CD14-positive monocyte (primary cell): ENCODE results near the gene SYNDIG1. TPM values are rescaled to one million over a fixed set of nuclear protein-coding genes. Genes with fewer than 3 reads are reported as not detected.

Source experiments
- DNase-seq, 3 donors: peaks; one replicate each; pipeline ENCODE4 v3.0.0-alpha.2; 2011 to 2022
- H2AFZ ChIP-seq: 2 replicates; pipeline ENCODE4 v1.6.0; 2012; ENCODE audit warnings: mild to moderate bottlenecking, low read depth, low read length, inconsistent platforms; ENCODE audit not compliant: insufficient read depth, poor library complexity, severe bottlenecking
- H3K27ac ChIP-seq, 2 donors: 1 replicate in 1 of 2; 2 replicates in 1 of 2; pipeline ENCODE4 v1.5.1; 2012 to 2013; ENCODE audit warnings: low read length in 2 of 2, control low read depth in 1 of 2, inconsistent platforms in 1 of 2, low read depth in 1 of 2, mild to moderate bottlenecking in 1 of 2
- H3K27me3 ChIP-seq, 2 donors: one replicate each; pipeline versions ENCODE4 v1.6.0 to v1.6.1; 2011 to 2013; ENCODE audit warnings: low read length in 2 of 2; ENCODE audit not compliant: control insufficient read depth in 2 of 2, insufficient read depth in 2 of 2
- H3K36me3 ChIP-seq, 2 donors: replicated peaks in 1 of 2; 1 replicate in 1 of 2; 2 replicates in 1 of 2; pipeline versions ENCODE4 v1.5.1 to v1.6.1; 2012 to 2013; ENCODE audit warnings: low read length in 2 of 2, control low read depth in 1 of 2, inconsistent platforms in 1 of 2, mild to moderate bottlenecking in 1 of 2; ENCODE audit not compliant: insufficient read depth in 2 of 2, control insufficient read depth in 1 of 2
- H3K4me1 ChIP-seq, 2 donors: 1 replicate in 1 of 2; 2 replicates in 1 of 2; pipeline versions ENCODE4 v1.5.1 to v1.6.1; 2012 to 2013; ENCODE audit warnings: low read length in 2 of 2, control low read depth in 1 of 2, inconsistent platforms in 1 of 2, mild to moderate bottlenecking in 1 of 2, moderate library complexity in 1 of 2; ENCODE audit not compliant: insufficient read depth in 2 of 2, control insufficient read depth in 1 of 2
- H3K4me2 ChIP-seq: replicated peaks from 2 replicates; pipeline ENCODE3; 2012; ENCODE audit warnings: low read length, moderate library complexity, mild to moderate bottlenecking; ENCODE audit not compliant: poor library complexity, severe bottlenecking; ENCODE audit errors: extremely low read depth
- H3K4me3 ChIP-seq, 3 experiments: fragments of 200-600 bp in 1 of 3; sonication (generic) in 1 of 3; replicated peaks in 1 of 3; 1 replicate in 2 of 3; 2 replicates in 1 of 3; pipeline ENCODE4 v1.5.1; 2011 to 2013; ENCODE audit warnings: low read length in 3 of 3, mild to moderate bottlenecking in 3 of 3, control low read depth in 2 of 3, low read depth in 2 of 3, inconsistent platforms in 1 of 3, moderate library complexity in 1 of 3
- H3K79me2 ChIP-seq: 2 replicates; pipeline ENCODE4 v1.6.0; 2012; ENCODE audit warnings: mild to moderate bottlenecking, control low read depth, inconsistent platforms, low read length, moderate library complexity; ENCODE audit not compliant: insufficient read depth
- H3K9ac ChIP-seq: 2 replicates; pipeline ENCODE4 v1.6.0; 2017; ENCODE audit warnings: low read length, mild to moderate bottlenecking; ENCODE audit not compliant: insufficient read depth, poor library complexity, severe bottlenecking
- H3K9me3 ChIP-seq, 2 donors: replicated peaks in 1 of 2; 1 replicate in 1 of 2; 2 replicates in 1 of 2; pipeline versions ENCODE4 v1.5.1 to v1.6.1; 2012 to 2013; ENCODE audit warnings: low read length in 2 of 2, control low read depth in 1 of 2; ENCODE audit not compliant: control insufficient read depth in 1 of 2, insufficient read depth in 1 of 2
- H4K20me1 ChIP-seq: 2 replicates; pipeline ENCODE4 v1.6.0; 2012; ENCODE audit warnings: mild to moderate bottlenecking, low read length, control low read depth, moderate library complexity; ENCODE audit not compliant: insufficient read depth
- H3K27ac Mint-ChIP-seq, 7 donors: one replicate each; pipeline ENCODE4 v1.8.0; 2020; ENCODE audit warnings: mild to moderate bottlenecking in 7 of 7, mixed read lengths in 7 of 7, moderate library complexity in 6 of 7, inconsistent platforms in 2 of 7
- H3K27me3 Mint-ChIP-seq, 3 donors: one replicate each; pipeline ENCODE4 v1.8.0; 2021 to 2022; ENCODE audit warnings: low read depth in 3 of 3, mild to moderate bottlenecking in 3 of 3, mixed read lengths in 3 of 3, moderate library complexity in 3 of 3, inconsistent platforms in 1 of 3
- H3K36me3 Mint-ChIP-seq, 2 donors: one replicate each; pipeline ENCODE4 v1.8.0; 2020; ENCODE audit warnings: mixed read lengths in 2 of 2, inconsistent platforms in 1 of 2, mild to moderate bottlenecking in 1 of 2
- H3K4me1 Mint-ChIP-seq: one replicate; pipeline ENCODE4 v1.8.0; 2020; ENCODE audit warnings: mild to moderate bottlenecking, mixed read lengths
- H3K4me3 Mint-ChIP-seq, 2 donors: one replicate each; pipeline ENCODE4 v1.8.0; 2020; ENCODE audit warnings: mild to moderate bottlenecking in 2 of 2, mixed read lengths in 2 of 2, moderate library complexity in 1 of 2
- H3K9me3 Mint-ChIP-seq, 7 donors: one replicate each; pipeline ENCODE4 v1.8.0; 2020 to 2022; ENCODE audit warnings: mixed read lengths in 7 of 7, mild to moderate bottlenecking in 6 of 7, moderate library complexity in 6 of 7, inconsistent platforms in 2 of 7
- WGBS: methylation state at CpG from one replicate; pipeline ENCODE4 v1.1.5; 2013; ENCODE audit warnings: missing lambda C conversion rate; ENCODE audit not compliant: insufficient coverage; 5-methylcytosine and 5-hydroxymethylcytosine counted together
- intact Hi-C, 2 donors: fragments of 100-400 bp; cut with micrococcal nuclease; formaldehyde crosslinking; loops; one replicate each; pipeline versions ENCODE4 v1.15.0 to v1.15.1; 2023
- polyA plus RNA-seq, 3 donors: library from polyadenylated mRNA; depleted of rRNA in 1 of 3; unstranded in 2 of 3; stranded (reverse) in 1 of 3; fragments of 300-500 nt in 2 of 3; fragments of >200 nt in 1 of 3; fragmentation: Illumina TruSeq in 2 of 3; gene quantifications; 1 replicate in 2 of 3; 2 replicates in 1 of 3; pipeline ENCODE4 v1.2.3, GENCODE V29; 2012 to 2021
- TF ChIP-seq, protein P1 (sequence below): fragments of 200-600 bp; IDR thresholded peaks from one replicate; pipeline ENCODE4 v1.8.0; 2022; ENCODE audit warnings: antibody characterized with exemption, mild to moderate bottlenecking

SYNDIG1 gene
- polyA plus RNA-seq, 3 donors, result not detected

- WGBS, result 100% methylated on average over 1 of the region's 2 CpGs
- no peaks in the 10 kb centered on the region for H3K36me3 ChIP-seq
- H3K4me3 Mint-ChIP-seq, result no peak overlapping the region
- H3K4me1 ChIP-seq, result no peaks in the 10 kb centered on the region
- no peaks in the 10 kb centered on the region for H4K20me1 ChIP-seq
- H3K27ac Mint-ChIP-seq, result no peak overlapping the region
- H3K9me3 Mint-ChIP-seq, result peaks cover 0 to 5% (median 0%) of the 10 kb centered on the region in 7 donors
- H3K27me3 ChIP-seq, result no peaks in the 10 kb centered on the region
- no peak overlapping the region for H3K4me2 ChIP-seq
- H3K27ac ChIP-seq, result no peak overlapping the region
- TF ChIP-seq, protein P1, sequence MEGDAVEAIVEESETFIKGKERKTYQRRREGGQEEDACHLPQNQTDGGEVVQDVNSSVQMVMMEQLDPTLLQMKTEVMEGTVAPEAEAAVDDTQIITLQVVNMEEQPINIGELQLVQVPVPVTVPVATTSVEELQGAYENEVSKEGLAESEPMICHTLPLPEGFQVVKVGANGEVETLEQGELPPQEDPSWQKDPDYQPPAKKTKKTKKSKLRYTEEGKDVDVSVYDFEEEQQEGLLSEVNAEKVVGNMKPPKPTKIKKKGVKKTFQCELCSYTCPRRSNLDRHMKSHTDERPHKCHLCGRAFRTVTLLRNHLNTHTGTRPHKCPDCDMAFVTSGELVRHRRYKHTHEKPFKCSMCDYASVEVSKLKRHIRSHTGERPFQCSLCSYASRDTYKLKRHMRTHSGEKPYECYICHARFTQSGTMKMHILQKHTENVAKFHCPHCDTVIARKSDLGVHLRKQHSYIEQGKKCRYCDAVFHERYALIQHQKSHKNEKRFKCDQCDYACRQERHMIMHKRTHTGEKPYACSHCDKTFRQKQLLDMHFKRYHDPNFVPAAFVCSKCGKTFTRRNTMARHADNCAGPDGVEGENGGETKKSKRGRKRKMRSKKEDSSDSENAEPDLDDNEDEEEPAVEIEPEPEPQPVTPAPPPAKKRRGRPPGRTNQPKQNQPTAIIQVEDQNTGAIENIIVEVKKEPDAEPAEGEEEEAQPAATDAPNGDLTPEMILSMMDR, result no peak
- H3K9ac ChIP-seq, result no peak overlapping the region
- H3K36me3 Mint-ChIP-seq, result no peaks in the 10 kb centered on the region
- no peaks in the 10 kb centered on the region for H3K79me2 ChIP-seq
- H3K4me3 ChIP-seq, result no peak overlapping the region
- H3K9me3 ChIP-seq, result no peaks in the 10 kb centered on the region
- intact Hi-C loops, result no loop called here
- H3K27me3 Mint-ChIP-seq, result peaks cover 0 to 4% (median 2%) of the 10 kb centered on the region in 3 donors
- no peak overlapping the region for H2AFZ ChIP-seq
- no peak for DNase-seq
- peaks cover under 1% of the 10 kb centered on the region for H3K4me1 Mint-ChIP-seq
Observed at GRCh38 chr20:24640276-24640675, 170.8 kb downstream of the SYNDIG1 start.

- H3K27ac Mint-ChIP-seq, result no peak overlapping the region
- intact Hi-C loops, result no loop called here
Observed at GRCh38 chr20:24640686-24641085, 171.3 kb downstream of the SYNDIG1 start.

More at GRCh38 chr20:24640686-24641085, 171.3 kb downstream of the SYNDIG1 start:
- Histone ChIP-seq H3K27ac (no peak overlapping the region), H2AFZ (no peak overlapping the region), H3K4me2 (no peak overlapping the region), H4K20me1 (no peaks in the 10 kb centered on the region), H3K79me2 (no peaks in the 10 kb centered on the region), H3K9ac (no peak overlapping the region), H3K36me3 (no peaks in the 10 kb centered on the region), H3K27me3 (no peaks in the 10 kb centered on the region), H3K4me3 (no peak overlapping the region), H3K9me3 (no peaks in the 10 kb centered on the region), H3K4me1 (no peaks in the 10 kb centered on the region)
- no peak for DNase-seq
- Mint-ChIP-seq H3K4me1 (no peaks in the 10 kb centered on the region), H3K9me3 (peaks cover 0 to 5% (median 0%) of the 10 kb centered on the region in 7 donors), H3K27me3 (peaks cover 0 to 4% (median 2%) of the 10 kb centered on the region in 3 donors), H3K4me3 (no peak overlapping the region), H3K36me3 (no peaks in the 10 kb centered on the region)
- 94% methylated on average over 4 of the region's 6 CpGs for WGBS
- TF ChIP-seq, protein P1, result no peak
